Keratinocyte (primary cell): Measurements from ENCODE around the gene GMPS. TPM values are rescaled to one million over a fixed set of nuclear protein-coding genes. Genes with fewer than 3 reads are reported as not detected.
"Not testable (repeated sequence)": the region's sequence is repeated elsewhere in the genome, so short reads cannot be mapped to it uniquely, and the experiment has no call there.

Experiments used
- DNase-seq: peaks from one replicate; pipeline ENCODE4 v3.0.0-alpha.2; 2011; ENCODE audit warnings: low read depth, missing footprints, low spot score
- FAIRE-seq: peaks from 2 replicates; lab custom pipeline; 2011; peaks lifted over from hg19 to GRCh38; lab: Jason Lieb, UNC
- H2AFZ ChIP-seq: 2 replicates; pipeline ENCODE4 v1.6.0; 2012; ENCODE audit warnings: low read length, control low read depth, inconsistent platforms; ENCODE audit not compliant: control insufficient read depth
- H3K27ac ChIP-seq: 2 replicates; pipeline ENCODE4 v1.5.1; 2011; ENCODE audit warnings: low read length; ENCODE audit not compliant: control insufficient read depth, insufficient read depth
- H3K27me3 ChIP-seq: 3 replicates; pipeline ENCODE4 v1.6.0; 2011; ENCODE audit warnings: low read length; ENCODE audit not compliant: control insufficient read depth, insufficient read depth; ENCODE audit errors: extremely low read depth
- H3K36me3 ChIP-seq, 2 experiments: 2 replicates in 1 of 2; 3 replicates in 1 of 2; pipeline ENCODE4 v1.5.1; 2011; ENCODE audit warnings: low read length in 2 of 2, mild to moderate bottlenecking in 1 of 2; ENCODE audit not compliant: control insufficient read depth in 2 of 2, insufficient read depth in 2 of 2; ENCODE audit errors: extremely low read depth in 1 of 2
- H3K4me1 ChIP-seq: 3 replicates; pipeline ENCODE4 v1.5.1; 2011; ENCODE audit warnings: low read length; ENCODE audit not compliant: control insufficient read depth, insufficient read depth; ENCODE audit errors: extremely low read depth
- H3K4me2 ChIP-seq: 3 replicates; pipeline ENCODE4 v1.6.0; 2011; ENCODE audit warnings: low read depth, low read length; ENCODE audit not compliant: control insufficient read depth, insufficient read depth; ENCODE audit errors: extremely low read depth
- H3K4me3 ChIP-seq, 3 experiments: fragments of 200-600 bp in 1 of 3; sonication (generic) in 1 of 3; 2 replicates in 2 of 3; 3 replicates in 1 of 3; pipeline ENCODE4 v1.5.1; 2011 to 2016; ENCODE audit warnings: low read length in 3 of 3, mild to moderate bottlenecking in 3 of 3, control low read depth in 2 of 3, inconsistent platforms in 1 of 3, low read depth in 1 of 3, mixed read lengths in 1 of 3, mixed run types in 1 of 3, moderate library complexity in 1 of 3; ENCODE audit not compliant: control insufficient read depth in 2 of 3, insufficient read depth in 2 of 3; ENCODE audit errors: extremely low read depth in 1 of 3
- H3K79me2 ChIP-seq: 2 replicates; pipeline ENCODE4 v1.6.0; 2012; ENCODE audit warnings: low read length; ENCODE audit not compliant: control insufficient read depth, insufficient read depth
- H3K9ac ChIP-seq: 3 replicates; pipeline ENCODE4 v1.6.0; 2011; ENCODE audit warnings: low read length; ENCODE audit not compliant: control insufficient read depth, insufficient read depth; ENCODE audit errors: extremely low read depth
- H3K9me1 ChIP-seq: 3 replicates; pipeline ENCODE4 v1.6.0; 2011; ENCODE audit warnings: low read length; ENCODE audit not compliant: control insufficient read depth, insufficient read depth; ENCODE audit errors: extremely low read depth
- H3K9me3 ChIP-seq: 2 replicates; pipeline ENCODE4 v1.5.1; 2012; ENCODE audit warnings: low read depth, low read length; ENCODE audit not compliant: control insufficient read depth
- H4K20me1 ChIP-seq: 3 replicates; pipeline ENCODE4 v1.6.0; 2011; ENCODE audit warnings: low read length; ENCODE audit not compliant: control insufficient read depth, insufficient read depth; ENCODE audit errors: extremely low read depth
- EZH2 ChIP-seq: IDR thresholded peaks from one replicate; pipeline ENCODE4 v1.6.1; 2012; ENCODE audit warnings: inconsistent platforms, mild to moderate bottlenecking, low read length, moderate library complexity
- dilution Hi-C: fragments of 300-500 bp; cut with MboI; formaldehyde crosslinking; loops from one replicate; pipeline ENCODE4 v1.7.0; 2020; ENCODE audit warnings: low sequenced_read_pairs; ENCODE audit not compliant: extremely low pct_ligation_motif_present
- polyA plus RNA-seq, 5 experiments: library from polyadenylated mRNA; depleted of rRNA in 3 of 5; stranded (reverse) in 3 of 5; stranded (forward) in 1 of 5; unstranded in 1 of 5; fragments of >200 nt; gene quantifications; 1 replicate in 1 of 5; 2 replicates in 3 of 5; 3 replicates in 1 of 5; pipeline versions ENCODE4 v1.2.1 to v1.2.3, GENCODE V29; 2011 to 2012; ENCODE audit warnings: missing spikeins in 2 of 5, low read depth in 1 of 5, low replicate concordance in 1 of 5
- TF ChIP-seq, protein P1 (sequence below), 3 experiments: IDR thresholded peaks in 1 of 3; conservative IDR thresholded peaks in 1 of 3; optimal IDR thresholded peaks in 1 of 3; 2 replicates in 2 of 3; 3 replicates in 1 of 3; pipeline versions ENCODE3 to v1.5.1; 2011; ENCODE audit warnings: low read length in 3 of 3, mild to moderate bottlenecking in 3 of 3, moderate library complexity in 2 of 3, control low read depth in 1 of 3, inconsistent platforms in 1 of 3; ENCODE audit not compliant: insufficient read depth in 2 of 3; ENCODE audit errors: extremely low read depth in 1 of 3

The GMPS gene
- polyA plus RNA-seq, 1 donor (not counting 4 experiments of a cell fraction or from before 2014, with no cell fraction given), result 51.8 TPM

GRCh38 chr3:155854141-155854940 lies 16.1 kb upstream of the GMPS start, which contains the start of gene SLC33A1:
Gene SLC33A1, minus strand, starts transcription at chr3:155854427. Its CDS starts 430 bp downstream, at chr3:155853997.
- no peak for TF ChIP-seq EZH2
- TF ChIP-seq, protein P1, sequence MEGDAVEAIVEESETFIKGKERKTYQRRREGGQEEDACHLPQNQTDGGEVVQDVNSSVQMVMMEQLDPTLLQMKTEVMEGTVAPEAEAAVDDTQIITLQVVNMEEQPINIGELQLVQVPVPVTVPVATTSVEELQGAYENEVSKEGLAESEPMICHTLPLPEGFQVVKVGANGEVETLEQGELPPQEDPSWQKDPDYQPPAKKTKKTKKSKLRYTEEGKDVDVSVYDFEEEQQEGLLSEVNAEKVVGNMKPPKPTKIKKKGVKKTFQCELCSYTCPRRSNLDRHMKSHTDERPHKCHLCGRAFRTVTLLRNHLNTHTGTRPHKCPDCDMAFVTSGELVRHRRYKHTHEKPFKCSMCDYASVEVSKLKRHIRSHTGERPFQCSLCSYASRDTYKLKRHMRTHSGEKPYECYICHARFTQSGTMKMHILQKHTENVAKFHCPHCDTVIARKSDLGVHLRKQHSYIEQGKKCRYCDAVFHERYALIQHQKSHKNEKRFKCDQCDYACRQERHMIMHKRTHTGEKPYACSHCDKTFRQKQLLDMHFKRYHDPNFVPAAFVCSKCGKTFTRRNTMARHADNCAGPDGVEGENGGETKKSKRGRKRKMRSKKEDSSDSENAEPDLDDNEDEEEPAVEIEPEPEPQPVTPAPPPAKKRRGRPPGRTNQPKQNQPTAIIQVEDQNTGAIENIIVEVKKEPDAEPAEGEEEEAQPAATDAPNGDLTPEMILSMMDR (optimal IDR thresholded peaks at IDR 0.05 in 1 of 3, IDR thresholded peaks at IDR 0.05 in 1 of 3, conservative IDR thresholded peaks at IDR 0.05 in 1 of 3; ENCODE audit: extremely low read depth in 1 of 3, insufficient read depth in 2 of 3, low read length in 3 of 3), result no peak
- Histone ChIP-seq H2AFZ (peak within 1 kb of the TSS; percentile 98), H3K36me3 (no peaks in the 10 kb centered on the region), H3K27me3 (no peaks in the 10 kb centered on the region), H3K9me3 (no peaks in the 10 kb centered on the region), H3K4me2 (peak within 1 kb of the TSS; percentile 95), H3K4me3 (peak within 1 kb of the TSS; percentile 59 to 99 (median 99)), H3K27ac (peak within 1 kb of the TSS; percentile 97), H4K20me1 (peaks cover 5% of the 10 kb centered on the region), H3K9me1 (no peaks in the 10 kb centered on the region), H3K9ac (peak within 1 kb of the TSS; percentile 95), H3K79me2 (peaks cover 45% of the 10 kb centered on the region), H3K4me1 (peaks cover 8% of the 10 kb centered on the region)
- dilution Hi-C loops, result no loop called here
- peak; percentile 72 for FAIRE-seq
- peak; percentile 94 for DNase-seq

GRCh38 chr3:155859859-155860258 lies 10.6 kb upstream of the GMPS start:
- dilution Hi-C loops, result no loop called here
- Histone ChIP-seq H3K9me1 (no peaks in the 10 kb centered on the region), H3K36me3 (no peaks in the 10 kb centered on the region), H4K20me1 (no peaks in the 10 kb centered on the region), H3K4me3 (no peak overlapping the region), H3K9ac (no peak overlapping the region), H2AFZ (no peak overlapping the region), H3K4me2 (no peak overlapping the region), H3K27ac (no peak overlapping the region), H3K79me2 (no peaks in the 10 kb centered on the region), H3K4me1 (peaks cover 5% of the 10 kb centered on the region), H3K9me3 (no peaks in the 10 kb centered on the region), H3K27me3 (no peaks in the 10 kb centered on the region)
- FAIRE-seq, result no peak
- DNase-seq, result no peak
- no peak for TF ChIP-seq EZH2

DNA sequence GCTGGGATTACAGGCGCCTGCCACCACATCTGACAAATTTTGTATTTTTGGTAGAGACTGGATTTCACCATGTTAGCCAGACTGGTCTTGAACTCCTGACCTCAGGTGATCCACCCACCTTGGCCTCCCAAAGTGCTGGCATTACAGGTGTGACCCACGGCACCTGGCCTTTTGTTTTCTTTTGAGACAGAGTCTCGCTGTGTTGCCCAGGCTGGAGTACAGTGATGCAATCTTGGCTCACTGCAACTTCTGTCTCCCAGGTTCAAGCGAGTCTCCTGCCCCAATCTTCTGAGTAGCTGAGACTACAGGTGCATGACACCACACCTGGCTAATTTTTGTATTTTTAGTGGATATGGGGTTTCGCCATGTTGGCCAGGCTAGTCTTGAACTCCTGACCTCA lies 10.0 kb upstream of the GMPS start:
- H3K79me2 ChIP-seq, DNase-seq, H3K9ac ChIP-seq, H3K4me2 ChIP-seq, H3K4me3 ChIP-seq, H2AFZ ChIP-seq, H3K36me3 ChIP-seq, H3K4me1 ChIP-seq, H4K20me1 ChIP-seq, dilution Hi-C loops, H3K9me3 ChIP-seq, H3K27me3 ChIP-seq, FAIRE-seq, H3K27ac ChIP-seq, H3K9me1 ChIP-seq: not testable (repeated sequence)
